Activated CD4-positive, alpha-beta T cell treated with anti-CD3 and anti-CD28 coated beads, Interleukin-2, amount 50 U/mL, for 1 hour (primary cell): ENCODE data around the gene IFNLR1.

ENCODE experiments used
- DNase-seq: peaks from one replicate; pipeline ENCODE4 v3.0.0-alpha.2; 2020

Gene IFNLR1

DNA sequence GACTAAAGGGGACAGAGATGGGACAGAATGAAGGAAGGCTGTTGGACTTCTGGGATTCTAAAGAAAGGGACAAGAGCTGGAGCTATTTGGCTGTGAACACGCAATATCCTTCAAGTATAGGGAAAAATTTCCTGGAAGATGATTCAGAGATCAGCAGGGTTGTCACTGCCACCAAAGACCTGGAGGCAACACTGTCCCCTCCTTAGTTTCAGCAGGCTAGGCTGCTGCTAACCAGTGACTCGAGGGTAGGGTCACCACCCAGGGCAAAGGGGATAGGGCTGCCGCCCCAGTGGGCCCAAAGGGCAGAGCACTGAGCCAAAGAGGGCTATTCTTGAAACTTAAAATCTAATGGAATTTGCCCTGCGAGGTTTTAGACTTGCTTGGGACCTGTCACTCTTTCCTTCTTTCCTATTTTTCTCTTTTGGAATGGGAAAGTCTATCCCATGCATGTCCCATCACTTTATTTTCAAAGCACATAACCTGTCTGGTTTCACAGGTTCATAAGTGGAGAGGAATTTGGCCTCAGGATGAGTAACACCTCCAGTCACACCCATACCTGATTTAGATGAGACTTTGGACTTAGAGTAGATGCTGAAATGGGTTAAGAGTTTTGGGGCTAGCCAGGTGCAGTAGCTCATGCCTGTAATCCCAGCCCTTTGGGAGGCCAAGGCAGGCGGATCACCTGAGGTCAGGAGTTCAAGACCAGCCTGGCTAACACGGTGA is 11.9 kb downstream of the IFNLR1 start:
- DNase-seq: no peak

- DNase-seq: no peak
These were observed 13.2 kb downstream of the IFNLR1 start for GRCh38 chr1:24173638-24174575.

- DNase-seq: no peak
These were observed 14.5 kb downstream of the IFNLR1 start for GRCh38 chr1:24172598-24172997.

DNA sequence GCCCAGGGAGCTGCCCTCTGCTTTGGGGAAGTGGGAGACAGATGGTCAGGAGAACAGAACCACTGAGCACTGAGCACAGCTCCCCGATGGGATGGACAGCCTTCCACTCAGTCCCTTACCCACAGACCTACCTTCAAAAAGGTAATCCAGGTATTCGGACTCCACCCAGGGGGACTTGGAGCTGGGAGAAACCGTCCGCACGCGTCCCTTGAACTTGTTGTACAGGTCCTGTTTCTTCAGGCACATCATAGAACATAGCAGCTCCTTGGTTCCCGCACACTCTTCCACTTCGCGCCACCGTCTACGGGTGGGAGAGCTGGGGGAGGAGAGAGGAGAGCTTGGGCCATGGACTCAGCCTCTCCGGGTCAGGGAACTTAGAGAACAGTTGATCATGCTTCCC is 17.8 kb downstream of the IFNLR1 start:
- DNase-seq: no peak

DNA sequence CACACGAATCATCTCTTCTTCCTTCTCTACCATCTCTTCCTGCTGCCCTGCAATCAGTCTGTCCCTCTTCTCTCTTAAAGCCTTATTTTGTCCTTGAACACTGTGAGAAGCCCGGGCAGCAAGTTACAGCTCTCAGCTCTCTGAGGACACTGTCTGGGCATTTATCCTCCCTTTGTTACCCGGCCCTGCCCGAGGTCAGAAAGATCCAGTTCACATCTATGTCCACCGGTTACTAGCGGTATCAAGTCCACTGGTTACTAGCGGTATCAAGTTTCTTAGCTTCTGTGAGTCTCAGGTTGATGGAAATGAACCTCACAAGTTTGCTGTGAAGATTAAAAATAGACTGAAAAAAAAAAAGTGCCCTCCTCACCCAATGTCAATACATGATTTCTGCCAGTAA is 18.8 kb downstream of the IFNLR1 start:
- DNase-seq: no peak

GRCh38 chr1:24167008-24167407 is 20.1 kb downstream of the IFNLR1 start:
- DNase-seq: no peak

DNA sequence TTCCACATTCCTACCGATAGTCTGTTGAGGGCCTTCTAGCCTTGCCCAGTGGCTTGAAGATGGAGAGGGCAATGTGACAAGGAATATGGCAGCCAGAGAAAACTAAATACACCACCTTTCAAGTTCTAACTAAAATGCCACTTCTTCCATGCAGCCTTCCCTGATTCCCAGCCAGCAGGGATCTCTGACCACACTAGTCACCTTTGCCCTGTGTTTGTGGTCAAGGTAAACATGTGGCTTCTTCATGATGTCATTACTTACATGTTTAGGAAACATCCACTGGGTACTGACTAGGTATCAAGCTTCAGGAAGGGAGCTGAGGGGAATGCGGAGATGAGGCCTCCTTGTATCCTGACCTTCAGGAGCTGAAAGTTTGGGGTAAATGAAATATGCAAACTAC is 21.6 kb downstream of the IFNLR1 start:
- no peak for DNase-seq

- no peak for DNase-seq
These were observed 23.1 kb downstream of the IFNLR1 start for GRCh38 chr1:24164004-24164403.

DNA sequence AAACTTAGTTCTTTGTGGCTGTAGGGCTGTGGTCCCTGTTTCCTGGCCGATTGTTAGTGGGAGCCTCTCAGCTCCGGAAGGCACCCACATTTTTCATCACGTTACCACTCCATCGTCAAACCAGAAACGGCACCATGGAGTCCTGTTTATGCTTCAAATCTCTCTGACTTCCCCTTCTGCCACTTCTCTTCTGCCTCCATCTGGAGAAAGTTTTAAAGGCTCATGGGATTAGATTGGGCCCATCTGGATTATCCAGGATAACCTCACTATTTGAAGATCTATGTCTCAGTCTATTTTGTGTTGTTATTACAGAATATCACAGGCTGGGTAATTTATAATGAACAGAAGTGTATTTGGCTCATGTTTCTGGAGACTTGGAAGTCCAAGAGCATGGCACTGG is 24.9 kb downstream of the IFNLR1 start:
- DNase-seq: no peak

DNA sequence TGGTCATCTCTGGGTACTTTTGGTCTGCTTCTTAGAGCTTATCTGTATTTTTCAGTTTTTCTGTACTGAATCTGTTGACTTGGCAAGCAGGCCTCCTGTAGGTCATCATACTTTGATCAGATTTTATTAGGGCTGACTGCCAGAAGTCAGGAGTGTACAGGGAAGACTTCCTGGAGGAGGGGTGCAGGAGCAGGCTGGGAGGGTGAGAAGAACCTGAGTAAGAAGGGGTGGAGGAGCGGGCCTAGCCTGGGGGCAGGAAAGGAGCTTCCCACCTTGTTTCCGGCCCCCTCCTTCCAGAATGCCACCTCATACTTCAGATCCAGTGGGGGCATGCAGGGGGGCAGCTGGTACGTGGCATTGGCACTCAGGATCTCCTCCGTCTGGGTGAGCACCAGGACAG is 25.8 kb downstream of the IFNLR1 start:
- DNase-seq: no peak

DNA sequence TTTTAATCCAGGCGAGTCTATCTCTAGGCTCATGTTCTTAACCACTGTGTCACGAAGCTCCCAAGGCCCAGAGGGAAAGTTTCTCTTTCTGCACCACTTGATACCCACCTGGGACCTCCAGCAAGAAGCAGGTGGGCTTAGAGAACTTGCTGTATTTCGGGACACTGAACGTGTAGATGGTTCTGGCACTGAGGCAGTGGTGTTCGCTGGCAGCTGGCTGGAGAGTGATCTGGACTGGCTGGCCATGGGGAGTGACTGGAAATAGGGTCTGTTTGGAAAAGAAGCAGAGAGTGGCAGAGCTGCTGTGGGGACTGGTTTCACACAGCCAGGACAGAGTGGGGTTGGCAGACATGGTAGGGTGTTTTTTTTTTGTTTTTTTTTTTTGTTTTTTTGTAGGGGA is 27.7 kb downstream of the IFNLR1 start:
- DNase-seq: no peak

GRCh38 chr1:24157918-24158481 is 29.1 kb downstream of the IFNLR1 start:
- no peak for DNase-seq

GRCh38 chr1:24156542-24157260 is 30.4 kb downstream of the IFNLR1 start:
- DNase-seq: no peak

DNA sequence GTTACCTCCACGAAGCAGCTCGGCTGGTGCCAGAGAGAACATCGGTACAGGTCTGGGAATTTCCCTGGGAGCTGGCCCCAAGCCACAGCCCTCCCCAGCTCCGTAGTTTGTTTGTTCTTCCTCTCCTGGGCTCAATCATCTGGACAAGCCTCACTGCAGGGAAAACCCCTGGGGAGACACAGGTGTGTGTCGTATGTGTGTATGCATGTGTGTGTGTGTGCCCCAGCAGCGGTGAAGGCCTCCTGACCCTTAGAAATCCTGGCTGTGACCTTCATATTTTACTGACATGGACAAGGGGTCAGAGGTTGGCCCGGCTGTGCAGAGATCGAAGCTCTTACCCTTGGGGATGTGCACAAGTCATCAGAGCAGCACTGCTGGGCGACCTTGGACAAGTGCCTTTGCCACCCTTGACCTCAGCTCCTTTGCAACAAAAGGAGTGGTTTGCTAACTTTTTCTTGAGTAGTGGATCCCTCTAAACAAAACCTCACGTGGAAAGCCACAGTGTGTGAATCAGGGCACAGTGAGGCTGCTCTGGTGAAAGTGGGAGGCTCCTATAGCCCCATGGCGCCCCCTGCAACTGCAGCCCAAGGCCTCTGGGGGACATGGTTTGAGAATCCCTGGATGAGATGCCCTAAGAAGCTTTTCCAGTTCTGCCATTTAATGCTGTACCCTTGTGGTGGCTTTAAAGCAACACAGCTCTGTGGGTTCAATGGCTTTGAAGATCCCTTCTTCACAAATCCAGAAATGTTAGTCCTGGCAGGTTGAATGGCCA is 31.9 kb downstream of the IFNLR1 start:
- DNase-seq: no peak

DNA sequence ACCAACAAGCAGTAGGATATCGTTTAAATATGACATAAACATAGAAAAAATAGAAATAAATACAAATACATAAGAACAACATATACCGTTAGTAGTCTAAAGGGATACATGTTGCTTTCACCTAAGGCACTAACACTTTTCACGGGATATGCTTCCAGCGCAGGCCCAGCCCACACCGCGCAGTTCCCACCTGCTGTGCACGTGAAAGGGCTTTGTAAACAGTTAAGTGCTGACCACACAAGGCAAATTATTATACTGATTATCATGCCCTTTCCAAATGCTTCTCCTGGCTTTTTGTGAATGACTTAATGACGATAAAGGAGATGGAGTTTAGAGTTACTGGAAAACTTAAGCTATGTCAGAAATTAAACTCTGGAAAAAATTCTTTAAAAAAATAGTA is 32.9 kb downstream of the IFNLR1 start:
- no peak for DNase-seq

GRCh38 chr1:24152631-24153494 is 34.2 kb downstream of the IFNLR1 start:
- DNase-seq: no peak

DNA sequence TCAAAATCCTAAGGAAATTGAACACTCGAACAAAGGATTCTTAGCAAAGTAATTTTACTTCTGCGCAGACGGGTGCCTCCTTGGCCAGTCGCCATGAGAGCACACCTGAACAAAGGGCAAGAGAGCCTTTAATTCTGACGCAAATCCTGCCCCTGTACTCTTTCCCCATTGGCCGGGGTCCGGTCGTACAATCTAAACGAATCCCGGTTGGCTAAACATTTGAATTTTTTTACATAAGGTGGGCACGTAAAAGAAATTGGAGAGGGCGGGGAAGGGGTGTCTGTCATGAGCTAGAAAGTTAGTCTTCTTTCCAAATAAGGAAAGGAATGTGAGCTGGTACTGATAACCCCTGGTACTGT is 35.9 kb downstream of the IFNLR1 start:
- no peak for DNase-seq

DNA sequence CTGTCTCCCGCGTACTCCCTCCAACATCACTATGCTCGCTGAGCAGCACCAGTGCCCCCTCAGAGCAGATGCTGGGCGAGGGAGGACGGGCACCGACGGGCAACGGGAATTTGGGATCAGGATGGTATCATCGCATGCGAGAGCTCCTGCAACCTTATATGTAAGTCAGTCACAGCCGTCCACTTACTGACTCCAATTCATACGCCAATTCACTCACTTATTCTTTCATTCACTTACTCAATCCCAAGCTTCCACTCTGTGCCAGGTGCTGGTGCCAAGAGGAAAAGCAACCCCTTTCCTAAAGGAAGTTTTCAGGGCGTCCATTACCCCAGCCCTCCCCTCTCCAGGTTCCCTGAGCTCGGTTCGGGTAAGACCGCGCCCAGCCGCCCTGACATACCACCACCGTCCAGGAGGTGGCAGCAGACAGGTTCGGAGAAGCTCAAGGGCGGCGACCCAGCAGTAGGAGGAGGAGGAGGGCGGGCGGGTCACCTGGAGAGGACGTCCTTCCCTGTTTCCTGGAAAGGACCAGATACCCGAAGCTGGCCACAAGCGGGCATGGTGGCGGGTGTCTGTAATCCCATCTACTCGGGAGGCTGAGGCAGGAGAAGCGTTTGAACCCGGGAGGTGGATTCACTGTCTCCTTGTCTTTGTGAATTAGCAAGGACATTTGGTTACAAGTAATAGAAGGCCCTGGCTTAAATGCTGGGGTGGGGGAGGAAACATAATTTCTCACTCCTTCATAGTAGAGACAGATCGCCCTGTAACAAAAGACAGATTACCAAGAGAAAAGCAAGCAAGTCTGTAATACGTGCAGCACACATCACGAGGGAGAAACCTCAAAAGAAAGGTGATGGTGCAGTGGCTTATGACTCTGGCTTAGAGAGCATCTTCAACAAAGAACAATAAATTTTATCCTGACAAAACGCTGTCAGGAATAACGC is 36.6 kb downstream of the IFNLR1 start:
- DNase-seq: peak; percentile 88

- no peak for DNase-seq
These were observed 37.2 kb downstream of the IFNLR1 start for GRCh38 chr1:24149866-24150233.

GRCh38 chr1:24147816-24148215 is 39.3 kb downstream of the IFNLR1 start:
- no peak for DNase-seq
